ENCODE results near the gene GPR31. TPM values are rescaled to one million over a fixed set of nuclear protein-coding genes. Genes with fewer than 3 reads are reported as not detected.

GPR31 gene
- total RNA-seq, 1 experiment from 2014 or later = not detected

DNA sequence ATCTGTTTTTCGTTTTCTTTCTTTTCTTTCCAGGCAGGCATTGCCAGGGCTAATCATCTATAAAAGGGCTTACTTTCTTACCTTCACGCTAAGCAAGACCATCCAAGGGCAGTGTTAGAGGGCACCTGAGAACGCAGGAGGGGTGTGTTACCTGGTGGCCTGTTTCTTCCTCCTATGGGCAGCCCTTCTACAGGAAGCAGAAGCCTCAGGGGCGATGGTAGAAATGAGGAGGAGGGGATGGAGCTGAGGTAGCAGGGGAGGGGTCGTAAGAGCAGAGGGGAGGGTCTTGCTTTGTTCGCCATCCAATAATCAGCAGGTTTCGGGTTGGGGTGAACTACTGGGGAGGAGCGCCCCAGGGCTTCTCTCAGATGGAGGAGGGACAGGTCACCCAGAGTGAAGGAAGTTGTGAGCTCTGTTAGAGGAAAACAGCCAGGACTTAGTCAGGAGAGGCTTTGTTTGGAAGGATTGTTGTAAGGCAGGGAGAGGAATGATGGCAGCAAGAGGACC, 36.4 kb downstream of the GPR31 start (continued):
- no peak for TF ChIP-seq ZBTB21 (CRISPR knock-in tag; IDR thresholded peaks at IDR 0.05; ENCODE audit: borderline replicate concordance)
- no peak for TF ChIP-seq HMGA2 (CRISPR knock-in tag; IDR thresholded peaks at IDR 0.05)
- no peak for TF ChIP-seq TEAD1 (CRISPR knock-in tag; IDR thresholded peaks at IDR 0.05)
- no peak for TF ChIP-seq ELF4 (CRISPR knock-in tag; IDR thresholded peaks at IDR 0.05; ENCODE audit: low read depth)
- TF ChIP-seq, protein P1, sequence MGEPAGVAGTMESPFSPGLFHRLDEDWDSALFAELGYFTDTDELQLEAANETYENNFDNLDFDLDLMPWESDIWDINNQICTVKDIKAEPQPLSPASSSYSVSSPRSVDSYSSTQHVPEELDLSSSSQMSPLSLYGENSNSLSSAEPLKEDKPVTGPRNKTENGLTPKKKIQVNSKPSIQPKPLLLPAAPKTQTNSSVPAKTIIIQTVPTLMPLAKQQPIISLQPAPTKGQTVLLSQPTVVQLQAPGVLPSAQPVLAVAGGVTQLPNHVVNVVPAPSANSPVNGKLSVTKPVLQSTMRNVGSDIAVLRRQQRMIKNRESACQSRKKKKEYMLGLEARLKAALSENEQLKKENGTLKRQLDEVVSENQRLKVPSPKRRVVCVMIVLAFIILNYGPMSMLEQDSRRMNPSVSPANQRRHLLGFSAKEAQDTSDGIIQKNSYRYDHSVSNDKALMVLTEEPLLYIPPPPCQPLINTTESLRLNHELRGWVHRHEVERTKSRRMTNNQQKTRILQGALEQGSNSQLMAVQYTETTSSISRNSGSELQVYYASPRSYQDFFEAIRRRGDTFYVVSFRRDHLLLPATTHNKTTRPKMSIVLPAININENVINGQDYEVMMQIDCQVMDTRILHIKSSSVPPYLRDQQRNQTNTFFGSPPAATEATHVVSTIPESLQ (CRISPR knock-in tag; IDR thresholded peaks at IDR 0.05) = no peak
- TF ChIP-seq ZNF423 (CRISPR knock-in tag; IDR thresholded peaks at IDR 0.05) = no peak
- no peak for TF ChIP-seq ETV6 (CRISPR knock-in tag; IDR thresholded peaks at IDR 0.05)
- no peak for TF ChIP-seq ESRRA (CRISPR knock-in tag; IDR thresholded peaks at IDR 0.05; ENCODE audit: borderline replicate concordance)

- ChIA-PET CTCF (interaction anchor here (1.5 to 1.6 kb wide), 2 partner anchors 22 to 231 kb away, joined by 3 to 5 read pairs; no protein-coding TSS in a partner anchor), POLR2A (no interaction called here)
- H3K4me1 Mint-ChIP-seq = peaks cover 17% of the 10 kb centered on the region
These were observed 37.2 kb downstream of the GPR31 start for GRCh38 chr6:167120583-167120903.

More at GRCh38 chr6:167120583-167120903, 37.2 kb downstream of the GPR31 start:
- Mint-ChIP-seq H3K9me3 (peaks cover 31% of the 10 kb centered on the region), H3K27me3 (ENCODE audit: low read depth) (no peaks in the 10 kb centered on the region; the same call in 1 of the 2 replicates), H3K4me3 (no peak overlapping the region), H3K27ac (no peak overlapping the region), H3K36me3 (peaks cover 13% of the 10 kb centered on the region)
- TF ChIP-seq ATF1 (CRISPR knock-in tag; IDR thresholded peaks at IDR 0.05) = no peak
- TF ChIP-seq ATF2 (CRISPR knock-in tag; IDR thresholded peaks at IDR 0.05; ENCODE audit: borderline replicate concordance, low read depth) = no peak
- TF ChIP-seq PREB (CRISPR knock-in tag; IDR thresholded peaks at IDR 0.05; ENCODE audit: borderline replicate concordance) = no peak
- TF ChIP-seq ZNF396 (CRISPR knock-in tag; IDR thresholded peaks at IDR 0.05; ENCODE audit: borderline replicate concordance) = no peak
- no peak for TF ChIP-seq HMGA2 (CRISPR knock-in tag; IDR thresholded peaks at IDR 0.05)
- no peak for TF ChIP-seq SMAD4 (CRISPR knock-in tag; IDR thresholded peaks at IDR 0.05)
- TF ChIP-seq RORB (CRISPR knock-in tag; IDR thresholded peaks at IDR 0.05) = no peak
- no peak for TF ChIP-seq ZSCAN18 (CRISPR knock-in tag; IDR thresholded peaks at IDR 0.05)
- no peak for TF ChIP-seq USF1 (CRISPR knock-in tag; IDR thresholded peaks at IDR 0.05)
- DNase-seq (ENCODE audit: low spot score) (no peak), ATAC-seq (no peak)
